Uterus (tissue), 4 donors: ENCODE measurements around the gene LRRC70. TPM values are rescaled to one million over a fixed set of nuclear protein-coding genes. Genes with fewer than 3 reads are reported as not detected.

Experiments used
- DNase-seq, 2 donors: peaks; one replicate each; pipeline ENCODE4 v3.0.0-alpha.2; 2019 to 2020
- H3K27ac ChIP-seq, 2 donors: fragments of 200-600 bp; sonication (generic); 1 replicate in 1 of 2; 2 replicates in 1 of 2; pipeline ENCODE4 v1.5.1; 2016 to 2018
- H3K27me3 ChIP-seq, 2 donors: fragments of 200-600 bp; sonication (generic); one replicate each; pipeline ENCODE4 v1.5.1; 2018 to 2019; ENCODE audit warnings: control low read depth in 1 of 2
- H3K36me3 ChIP-seq, 2 donors: fragments of 200-600 bp; sonication (generic); one replicate each; pipeline ENCODE4 v1.5.1; 2019; ENCODE audit warnings: control low read depth in 1 of 2
- H3K4me1 ChIP-seq, 2 donors: fragments of 200-600 bp; sonication (generic); one replicate each; pipeline ENCODE4 v1.5.1; 2018 to 2019; ENCODE audit warnings: control low read depth in 1 of 2
- H3K4me3 ChIP-seq, 2 donors: fragments of 200-600 bp; sonication (generic); 1 replicate in 1 of 2; 2 replicates in 1 of 2; pipeline ENCODE4 v1.5.1; 2018 to 2019; ENCODE audit warnings: mild to moderate bottlenecking in 1 of 2
- H3K9me3 ChIP-seq, 2 donors: fragments of 200-600 bp; sonication (generic); one replicate each; pipeline ENCODE4 v1.5.1; 2019; ENCODE audit warnings: control low read depth in 1 of 2
- CTCF ChIP-seq, 4 experiments: fragments of 200-600 bp in 2 of 4; fragments of 450-650 bp in 2 of 4; sonication (generic) in 2 of 4; IDR thresholded peaks; one replicate each; pipeline ENCODE4 v1.5.1; 2016 to 2019; ENCODE audit warnings: antibody characterized with exemption in 4 of 4, mild to moderate bottlenecking in 2 of 4, moderate library complexity in 1 of 4
- POLR2A ChIP-seq, 2 donors: fragments of 450-650 bp; IDR thresholded peaks; one replicate each; pipeline ENCODE4 v1.6.1; 2016; ENCODE audit warnings: antibody characterized with exemption in 2 of 2, mild to moderate bottlenecking in 1 of 2, moderate library complexity in 1 of 2
- intact Hi-C: fragments of 100-400 bp; cut with DNase I; formaldehyde crosslinking; loops from one replicate; pipeline ENCODE4 v1.15.1; 2023; ENCODE audit warnings: low total_unique reads
- total RNA-seq, 4 donors: library from RNA; depleted of rRNA in 3 of 4; stranded (reverse); fragments of >200 nt in 3 of 4; gene quantifications; one replicate each; pipeline versions ENCODE4 v1.1.0 to v1.2.4, GENCODE V29; 2014 to 2023
- donor health status: DM: yes; HTN: yes; CAD: no.

LRRC70 gene
- total RNA-seq, 4 donors from 2014 or later, result 3.3 to 17.6 (median 8.9) TPM

GRCh38 chr5:62597314-62597713 lies 18.7 kb downstream of the LRRC70 start:
- H3K36me3 ChIP-seq, result no peaks in the 10 kb centered on the region
- no peaks in the 10 kb centered on the region for H3K27me3 ChIP-seq
- intact Hi-C loops, result no loop called here
- H3K27ac ChIP-seq, result no peak overlapping the region
- H3K4me1 ChIP-seq, result no peaks in the 10 kb centered on the region
- TF ChIP-seq CTCF (IDR thresholded peaks at IDR 0.05), result no peak
- no peak for TF ChIP-seq POLR2A (IDR thresholded peaks at IDR 0.05)
- no peak for DNase-seq
- no peaks in the 10 kb centered on the region for H3K9me3 ChIP-seq
- H3K4me3 ChIP-seq, result no peak overlapping the region

- H3K27ac ChIP-seq, result no peak overlapping the region
Observed at GRCh38 chr5:62600560-62601252, 22.1 kb downstream of the LRRC70 start.

GRCh38 chr5:62603934-62604333 lies 25.3 kb downstream of the LRRC70 start:
- H3K9me3 ChIP-seq, result no peaks in the 10 kb centered on the region
- no peak for DNase-seq
- no peaks in the 10 kb centered on the region for H3K4me1 ChIP-seq
- TF ChIP-seq POLR2A (IDR thresholded peaks at IDR 0.05) (no peak), CTCF (IDR thresholded peaks at IDR 0.05) (no peak)
- intact Hi-C loops, result no loop called here
- no peaks in the 10 kb centered on the region for H3K36me3 ChIP-seq
- no peak overlapping the region for H3K4me3 ChIP-seq
- no peak overlapping the region for H3K27ac ChIP-seq
- no peaks in the 10 kb centered on the region for H3K27me3 ChIP-seq

More at GRCh38 chr5:62600560-62601252, 22.1 kb downstream of the LRRC70 start:
- no peak for DNase-seq
- H3K36me3 ChIP-seq, result no peaks in the 10 kb centered on the region
- no peaks in the 10 kb centered on the region for H3K9me3 ChIP-seq
- H3K4me3 ChIP-seq, result no peak overlapping the region
- H3K4me1 ChIP-seq, result no peaks in the 10 kb centered on the region
- TF ChIP-seq CTCF (IDR thresholded peaks at IDR 0.05) (no peak), POLR2A (IDR thresholded peaks at IDR 0.05) (no peak)
- intact Hi-C loops, result no loop called here
- H3K27me3 ChIP-seq, result no peaks in the 10 kb centered on the region

- Histone ChIP-seq H3K9me3 (no peaks in the 10 kb centered on the region), H3K27me3 (no peaks in the 10 kb centered on the region), H3K36me3 (no peaks in the 10 kb centered on the region), H3K27ac (no peak overlapping the region), H3K4me3 (no peak overlapping the region), H3K4me1 (no peaks in the 10 kb centered on the region)
- intact Hi-C loops, result no loop called here
- no peak for DNase-seq
- TF ChIP-seq POLR2A (IDR thresholded peaks at IDR 0.05), result no peak
- TF ChIP-seq CTCF (IDR thresholded peaks at IDR 0.05), result no peak
Observed at GRCh38 chr5:62605638-62606037, 27.0 kb downstream of the LRRC70 start.

GRCh38 chr5:62606878-62607277 lies 28.3 kb downstream of the LRRC70 start:
- TF ChIP-seq CTCF (IDR thresholded peaks at IDR 0.05) (no peak), POLR2A (IDR thresholded peaks at IDR 0.05) (no peak)
- no peaks in the 10 kb centered on the region for H3K36me3 ChIP-seq
- no peak overlapping the region for H3K4me3 ChIP-seq
- H3K9me3 ChIP-seq, result no peaks in the 10 kb centered on the region
- DNase-seq, result no peak
- H3K27ac ChIP-seq, result no peak overlapping the region
- H3K4me1 ChIP-seq, result no peaks in the 10 kb centered on the region
- intact Hi-C loops, result no loop called here
- H3K27me3 ChIP-seq, result no peaks in the 10 kb centered on the region
